HG03175 (cell line): Measurements from ENCODE around the gene H2BK1.
A peak's percentile ranks its signal among the peaks of the same experiment; 100 is the strongest.

Source experiments
- ATAC-seq: cut with Tn5 transposase; IDR thresholded peaks from one replicate; pipeline ENCODE4 v1.9.1; 2021; ENCODE audit warnings: mild to moderate bottlenecking, moderate library complexity; ENCODE audit not compliant: unreplicated experiment

H2BK1 gene

DNA sequence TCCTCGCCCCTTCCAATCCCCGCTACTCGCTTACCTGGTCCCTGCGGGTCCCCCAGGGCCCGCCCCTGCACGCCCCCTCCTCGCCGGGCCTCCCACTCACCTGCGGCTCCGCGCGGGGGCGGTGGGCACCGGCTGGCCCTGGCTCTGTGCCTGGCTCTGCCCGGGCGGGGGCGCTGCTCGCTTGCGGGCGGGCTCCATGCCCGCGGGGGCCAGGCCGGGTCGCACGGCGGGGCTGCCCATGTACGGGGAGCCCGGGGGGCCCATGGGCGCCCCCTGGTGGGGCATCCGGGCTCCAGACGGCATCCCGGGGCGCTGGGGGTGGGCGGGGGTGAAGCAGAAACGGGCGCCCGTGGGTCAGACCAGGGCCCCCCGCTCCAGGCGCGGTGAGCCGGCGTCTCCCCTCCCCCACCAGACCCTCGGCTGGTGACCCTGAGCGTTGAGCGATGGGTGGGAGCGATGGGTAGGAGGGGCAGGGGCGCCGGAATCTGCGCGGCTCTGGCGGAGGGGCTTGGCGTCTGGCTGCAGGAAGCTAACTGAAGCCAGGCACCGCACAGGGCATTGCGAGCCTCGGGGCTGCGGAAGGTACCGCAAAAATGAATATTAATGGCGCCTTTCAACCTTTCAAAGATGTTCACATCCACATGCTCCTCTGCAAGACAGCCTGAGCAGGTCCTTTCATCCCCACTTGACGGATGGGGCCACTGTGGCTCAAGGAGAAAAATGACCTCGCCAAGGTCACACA lies 35.2 kb upstream of the H2BK1 start:
- ATAC-seq = peak; percentile 36

DNA sequence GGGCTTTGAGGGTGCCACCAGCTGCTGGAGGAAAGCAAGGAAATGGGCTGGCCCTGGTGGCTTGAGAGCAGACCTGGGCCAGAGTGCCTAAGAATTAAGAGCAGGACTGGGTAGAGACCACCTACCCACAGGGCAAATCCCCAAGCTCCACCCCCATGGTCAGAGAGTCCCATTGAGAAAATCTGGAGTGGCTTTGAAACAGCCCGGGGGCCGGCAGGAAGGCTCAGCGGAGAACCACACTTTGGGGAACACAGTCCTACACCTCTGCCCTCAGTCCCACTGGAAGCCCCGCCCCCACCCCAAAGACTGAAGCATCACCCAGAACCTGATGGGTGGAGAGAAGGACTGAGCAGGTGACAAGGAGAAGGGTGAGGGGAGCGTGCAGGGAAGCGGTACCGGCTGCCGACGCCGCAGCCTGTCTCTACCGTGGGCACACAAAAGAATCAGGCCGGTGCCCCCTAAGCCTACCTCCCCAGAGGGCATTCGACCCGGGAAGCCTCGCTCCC lies 34.6 kb upstream of the H2BK1 start:
- no peak for ATAC-seq

- ATAC-seq = no peak
These were observed 34.0 kb upstream of the H2BK1 start for GRCh38 chr7:151244196-151244840.

DNA sequence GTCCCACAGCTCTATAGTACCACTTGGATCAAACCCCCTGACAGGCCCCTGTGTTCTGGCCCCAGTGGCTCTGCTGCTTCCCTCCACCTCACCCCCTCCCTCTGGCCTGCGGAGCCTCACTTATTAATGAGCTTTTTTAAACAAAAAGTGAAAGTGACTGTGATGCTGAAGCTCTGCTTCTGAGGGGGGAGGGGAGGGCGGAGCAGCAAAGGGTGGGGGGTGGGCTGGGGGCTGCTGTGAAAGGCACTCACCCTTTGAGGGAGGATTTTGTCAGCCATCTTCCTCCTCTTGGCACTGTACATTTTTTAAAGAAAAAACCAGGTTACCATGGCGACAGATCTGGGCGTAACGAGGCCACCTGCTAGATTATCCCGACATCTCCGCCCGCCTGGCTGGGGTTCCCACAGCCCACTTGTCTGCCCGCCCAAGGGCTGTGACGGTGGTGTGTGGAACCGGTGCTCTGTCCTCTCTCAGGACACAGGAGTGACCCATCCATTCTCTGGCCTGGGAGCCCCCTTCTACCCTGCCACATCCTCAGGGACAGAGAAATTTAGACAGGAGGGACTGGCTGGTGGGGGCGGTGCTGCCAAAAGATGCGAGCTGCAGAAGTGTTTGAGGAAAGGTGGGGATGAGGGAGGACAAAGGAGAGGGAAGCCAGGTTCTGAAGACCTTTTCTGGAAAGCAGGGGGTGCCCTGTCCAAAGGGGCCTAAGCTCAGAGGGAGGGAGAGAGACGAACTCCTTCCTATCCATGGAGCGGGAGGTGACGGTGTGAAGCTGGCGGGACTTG lies 33.3 kb upstream of the H2BK1 start:
- no peak for ATAC-seq

DNA sequence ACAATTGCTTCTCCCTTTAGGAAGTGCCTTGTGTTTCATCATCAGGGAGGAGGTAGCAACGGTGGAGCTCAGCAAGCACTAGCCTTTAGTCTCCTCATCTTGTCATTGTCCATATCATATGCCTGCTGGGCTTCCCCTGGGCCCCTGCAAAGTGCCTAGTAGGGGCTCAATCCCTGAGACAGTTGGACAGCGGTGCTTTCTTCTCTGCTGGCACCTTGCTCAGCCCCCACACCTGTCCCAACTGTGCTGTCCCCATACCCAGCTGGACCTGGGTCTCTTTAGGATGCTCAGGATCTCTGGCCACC lies 32.7 kb upstream of the H2BK1 start:
- no peak for ATAC-seq

DNA sequence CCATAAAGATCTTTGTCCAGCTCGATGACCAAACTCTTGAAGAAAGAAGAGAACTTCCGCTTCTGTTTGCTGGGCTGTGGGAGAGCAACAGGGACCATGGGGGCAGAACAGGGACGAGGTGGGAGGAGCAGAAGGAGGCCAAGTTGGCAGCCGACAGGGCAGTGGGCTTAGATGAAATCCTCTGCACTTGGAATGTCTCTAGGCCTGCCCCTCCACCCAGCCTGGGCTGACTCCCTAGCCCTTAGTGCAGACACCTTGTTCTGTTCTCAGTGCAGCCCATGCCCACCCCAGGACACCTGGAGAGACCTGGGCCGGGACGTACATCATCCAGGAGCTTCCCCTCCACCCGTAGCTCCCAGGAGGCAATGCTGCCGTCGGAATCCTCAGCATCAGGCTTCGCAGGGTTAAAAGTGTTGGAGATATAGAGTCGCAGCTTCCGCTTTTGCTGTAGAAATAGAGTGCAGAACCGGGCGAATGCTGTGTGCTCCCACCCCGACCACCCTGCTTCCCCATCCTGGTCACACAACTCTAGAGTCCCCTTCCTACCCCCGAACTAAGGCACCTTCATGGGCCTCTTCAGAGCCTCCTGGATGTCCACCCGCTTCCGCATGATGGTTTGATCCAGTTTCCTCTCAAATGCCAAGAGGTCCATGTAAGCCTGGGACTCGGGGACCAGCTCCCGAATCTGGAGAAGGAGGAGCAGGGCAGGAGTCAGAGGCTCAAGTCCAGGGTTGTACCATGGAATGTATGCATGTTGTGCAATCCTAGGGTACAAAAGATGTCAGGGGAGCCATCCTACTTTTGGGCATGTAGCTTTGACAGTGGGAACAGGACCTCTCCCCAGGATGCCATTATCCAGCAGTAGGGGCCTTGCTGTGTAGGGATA lies 32.1 kb upstream of the H2BK1 start:
- no peak for ATAC-seq

GRCh38 chr7:151241755-151242096 lies 31.4 kb upstream of the H2BK1 start:
- no peak for ATAC-seq

- ATAC-seq = no peak
These were observed 30.9 kb upstream of the H2BK1 start for GRCh38 chr7:151240942-151241754.

- no peak for ATAC-seq
These were observed 30.2 kb upstream of the H2BK1 start for GRCh38 chr7:151240536-151240935.

GRCh38 chr7:151239837-151240459 lies 29.7 kb upstream of the H2BK1 start:
- no peak for ATAC-seq

- ATAC-seq = no peak
These were observed 28.9 kb upstream of the H2BK1 start for GRCh38 chr7:151238924-151239836.

DNA sequence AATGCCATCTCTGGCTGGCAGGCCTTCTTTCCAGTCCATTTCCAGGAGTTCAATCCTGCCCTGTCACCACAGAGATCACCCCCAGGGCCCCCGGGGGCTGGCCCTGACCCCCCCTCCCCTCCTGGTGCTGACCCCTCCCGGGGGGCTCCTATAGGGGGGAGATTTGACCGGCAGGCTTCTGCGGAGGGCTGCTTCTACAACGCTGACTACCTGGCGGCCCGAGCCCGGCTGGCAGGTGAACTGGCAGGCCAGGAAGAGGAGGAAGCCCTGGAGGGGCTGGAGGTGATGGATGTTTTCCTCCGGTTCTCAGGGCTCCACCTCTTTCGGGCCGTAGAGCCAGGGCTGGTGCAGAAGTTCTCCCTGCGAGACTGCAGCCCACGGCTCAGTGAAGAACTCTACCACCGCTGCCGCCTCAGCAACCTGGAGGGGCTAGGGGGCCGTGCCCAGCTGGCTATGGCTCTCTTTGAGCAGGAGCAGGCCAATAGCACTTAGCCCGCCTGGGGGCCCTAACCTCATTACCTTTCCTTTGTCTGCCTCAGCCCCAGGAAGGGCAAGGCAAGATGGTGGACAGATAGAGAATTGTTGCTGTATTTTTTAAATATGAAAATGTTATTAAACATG lies 28.0 kb upstream of the H2BK1 start:
- no peak for ATAC-seq

DNA sequence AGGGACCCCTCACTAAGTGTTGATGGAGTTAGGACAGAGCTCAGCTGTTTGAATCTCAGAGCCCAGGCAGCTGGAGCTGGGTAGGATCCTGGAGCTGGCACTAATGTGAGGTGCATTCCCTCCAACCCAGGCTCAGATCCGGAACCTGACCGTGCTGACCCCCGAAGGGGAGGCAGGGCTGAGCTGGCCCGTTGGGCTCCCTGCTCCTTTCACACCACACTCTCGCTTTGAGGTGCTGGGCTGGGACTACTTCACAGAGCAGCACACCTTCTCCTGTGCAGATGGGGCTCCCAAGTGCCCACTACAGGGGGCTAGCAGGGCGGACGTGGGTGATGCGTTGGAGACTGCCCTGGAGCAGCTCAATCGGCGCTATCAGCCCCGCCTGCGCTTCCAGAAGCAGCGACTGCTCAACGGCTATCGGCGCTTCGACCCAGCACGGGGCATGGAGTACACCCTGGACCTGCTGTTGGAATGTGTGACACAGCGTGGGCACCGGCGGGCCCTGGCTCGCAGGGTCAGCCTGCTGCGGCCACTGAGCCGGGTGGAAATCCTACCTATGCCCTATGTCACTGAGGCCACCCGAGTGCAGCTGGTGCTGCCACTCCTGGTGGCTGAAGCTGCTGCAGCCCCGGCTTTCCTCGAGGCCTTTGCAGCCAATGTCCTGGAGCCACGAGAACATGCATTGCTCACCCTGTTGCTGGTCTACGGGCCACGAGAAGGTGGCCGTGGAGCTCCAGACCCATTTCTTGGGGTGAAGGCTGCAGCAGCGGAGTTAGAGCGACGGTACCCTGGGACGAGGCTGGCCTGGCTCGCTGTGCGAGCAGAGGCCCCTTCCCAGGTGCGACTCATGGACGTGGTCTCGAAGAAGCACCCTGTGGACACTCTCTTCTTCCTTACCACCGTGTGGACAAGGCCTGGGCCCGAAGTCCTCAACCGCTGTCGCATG lies 27.2 kb upstream of the H2BK1 start:
- no peak for ATAC-seq

- ATAC-seq = no peak
These were observed 26.1 kb upstream of the H2BK1 start for GRCh38 chr7:151236406-151236805.

GRCh38 chr7:151235091-151235787 lies 25.0 kb upstream of the H2BK1 start:
- ATAC-seq = no peak

DNA sequence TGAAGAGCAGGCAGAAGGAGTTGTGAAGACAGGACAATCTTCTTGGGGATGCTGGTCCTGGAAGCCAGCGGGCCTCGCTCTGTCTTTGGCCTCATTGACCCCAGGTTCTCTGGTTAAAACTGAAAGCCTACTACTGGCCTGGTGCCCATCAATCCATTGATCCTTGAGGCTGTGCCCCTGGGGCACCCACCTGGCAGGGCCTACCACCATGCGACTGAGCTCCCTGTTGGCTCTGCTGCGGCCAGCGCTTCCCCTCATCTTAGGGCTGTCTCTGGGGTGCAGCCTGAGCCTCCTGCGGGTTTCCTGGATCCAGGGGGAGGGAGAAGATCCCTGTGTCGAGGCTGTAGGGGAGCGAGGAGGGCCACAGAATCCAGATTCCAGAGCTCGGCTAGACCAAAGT lies 23.5 kb upstream of the H2BK1 start:
- no peak for ATAC-seq
